HepG2 (cell line): ENCODE measurements around the gene TMEM214. TPM values are rescaled to one million over a fixed set of nuclear protein-coding genes. Genes with fewer than 3 reads are reported as not detected.

Source experiments
- BHLHE40 ChIP-seq: IDR thresholded peaks from 2 replicates; pipeline ENCODE4 v1.6.1; 2011; ENCODE audit warnings: low read length, improper control_type of control experiment
- CENPT ChIP-seq: sonication (generic); formaldehyde crosslinking; IDR thresholded peaks from 2 replicates; pipeline ENCODE4 v1.8.0; 2022; ENCODE audit warnings: low read depth, mild to moderate bottlenecking, moderate library complexity, missing genetic modification reagents
- JDP2 ChIP-seq: sonication (generic); formaldehyde crosslinking; IDR thresholded peaks from 2 replicates; pipeline ENCODE4 v1.8.1; 2022; ENCODE audit warnings: missing genetic modification reagents, borderline replicate concordance
- NCOA5 ChIP-seq: sonication (generic); formaldehyde crosslinking; IDR thresholded peaks from 2 replicates; pipeline ENCODE4 v1.4.0; 2020; ENCODE audit warnings: missing genetic modification reagents
- PAX8 ChIP-seq: sonication (generic); formaldehyde crosslinking; IDR thresholded peaks from 2 replicates; pipeline ENCODE4 v1.8.0; 2022; ENCODE audit warnings: mild to moderate bottlenecking, missing genetic modification reagents, borderline replicate concordance
- RAD21 ChIP-seq: fragments of 450-650 bp; formaldehyde crosslinking; IDR thresholded peaks from 2 replicates; pipeline ENCODE4 v1.5.0; 2020; ENCODE audit warnings: mild to moderate bottlenecking
- SP4 ChIP-seq: sonication (generic); formaldehyde crosslinking; IDR thresholded peaks from 2 replicates; pipeline ENCODE4 v1.8.1; 2023; ENCODE audit warnings: mild to moderate bottlenecking, missing genetic modification reagents
- THYN1 ChIP-seq: sonication (generic); formaldehyde crosslinking; IDR thresholded peaks from 2 replicates; pipeline ENCODE4 v1.8.1; 2023; ENCODE audit warnings: low read depth, mild to moderate bottlenecking, moderate library complexity, missing genetic modification reagents, borderline replicate concordance
- ZBTB44 ChIP-seq: sonication (generic); formaldehyde crosslinking; IDR thresholded peaks from 2 replicates; pipeline ENCODE4 v1.4.0; 2020; ENCODE audit warnings: missing genetic modification reagents
- ZFY ChIP-seq: sonication (generic); formaldehyde crosslinking; IDR thresholded peaks from 2 replicates; pipeline ENCODE4 v1.4.0; 2020; ENCODE audit warnings: missing genetic modification reagents
- ZNF205 ChIP-seq: IDR thresholded peaks from 2 replicates; pipeline ENCODE4 v1.6.1; 2018; ENCODE audit warnings: missing biosample characterization, missing genetic modification reagents
- ZNF557 ChIP-seq: sonication (generic); formaldehyde crosslinking; IDR thresholded peaks from 2 replicates; pipeline ENCODE4 v1.4.0; 2020; ENCODE audit warnings: missing genetic modification reagents
- ZNF772 ChIP-seq: sonication (generic); formaldehyde crosslinking; IDR thresholded peaks from 2 replicates; pipeline ENCODE4 v1.5.0; 2020; ENCODE audit warnings: mild to moderate bottlenecking, missing genetic modification reagents
- ZNF784 ChIP-seq: sonication (generic); formaldehyde crosslinking; IDR thresholded peaks from 2 replicates; pipeline ENCODE4 v1.5.1; 2020; ENCODE audit warnings: missing genetic modification reagents, mild to moderate bottlenecking, borderline replicate concordance
- polyA plus RNA-seq, 8 experiments: library from polyadenylated mRNA; depleted of rRNA in 3 of 8; stranded (reverse) in 7 of 8; unstranded in 1 of 8; fragments of >200 nt; fragmentation: Illumina TruSeq in 4 of 8; extraction: Trizol in 4 of 8; gene quantifications; 2 replicates each; pipeline versions ENCODE4 v1.2.1 to v1.2.3, GENCODE V29; 2011 to 2016; ENCODE audit warnings: low read depth in 4 of 8, missing spikeins in 1 of 8, mixed read lengths in 1 of 8; ENCODE audit not compliant: insufficient read depth in 1 of 8
- total RNA-seq, 5 experiments: library from RNA; depleted of rRNA; stranded (reverse); fragments of >200 nt; fragmentation: Illumina TruSeq; extraction: Trizol; gene quantifications; 2 replicates each; pipeline ENCODE4 v1.2.3, GENCODE V29; 2016; ENCODE audit warnings: low read depth in 1 of 5
- TF ChIP-seq, protein P1 (sequence below): sonication (generic); formaldehyde crosslinking; IDR thresholded peaks from 2 replicates; pipeline ENCODE4 v1.5.0; 2020; ENCODE audit warnings: mild to moderate bottlenecking, missing genetic modification reagents, borderline replicate concordance
- TF ChIP-seq, protein P2 (sequence below): sonication (generic); formaldehyde crosslinking; IDR thresholded peaks from 2 replicates; pipeline ENCODE4 v1.4.0; 2020; ENCODE audit warnings: mild to moderate bottlenecking, missing genetic modification reagents
- TF ChIP-seq, protein P3 (sequence below): sonication (generic); formaldehyde crosslinking; IDR thresholded peaks from 2 replicates; pipeline ENCODE4 v1.5.0; 2020; ENCODE audit warnings: missing genetic modification reagents
- TF ChIP-seq, protein P4 (sequence below): IDR thresholded peaks from 2 replicates; pipeline ENCODE4 v1.6.1; 2016; ENCODE audit warnings: low read depth, borderline replicate concordance

TMEM214 gene
- total and polyA plus RNA-seq, 2 of the 13 experiments (the other 11 are each of a cell fraction or from before 2014, with no cell fraction given) = 58.3 to 132 TPM

- TF ChIP-seq, protein P1, sequence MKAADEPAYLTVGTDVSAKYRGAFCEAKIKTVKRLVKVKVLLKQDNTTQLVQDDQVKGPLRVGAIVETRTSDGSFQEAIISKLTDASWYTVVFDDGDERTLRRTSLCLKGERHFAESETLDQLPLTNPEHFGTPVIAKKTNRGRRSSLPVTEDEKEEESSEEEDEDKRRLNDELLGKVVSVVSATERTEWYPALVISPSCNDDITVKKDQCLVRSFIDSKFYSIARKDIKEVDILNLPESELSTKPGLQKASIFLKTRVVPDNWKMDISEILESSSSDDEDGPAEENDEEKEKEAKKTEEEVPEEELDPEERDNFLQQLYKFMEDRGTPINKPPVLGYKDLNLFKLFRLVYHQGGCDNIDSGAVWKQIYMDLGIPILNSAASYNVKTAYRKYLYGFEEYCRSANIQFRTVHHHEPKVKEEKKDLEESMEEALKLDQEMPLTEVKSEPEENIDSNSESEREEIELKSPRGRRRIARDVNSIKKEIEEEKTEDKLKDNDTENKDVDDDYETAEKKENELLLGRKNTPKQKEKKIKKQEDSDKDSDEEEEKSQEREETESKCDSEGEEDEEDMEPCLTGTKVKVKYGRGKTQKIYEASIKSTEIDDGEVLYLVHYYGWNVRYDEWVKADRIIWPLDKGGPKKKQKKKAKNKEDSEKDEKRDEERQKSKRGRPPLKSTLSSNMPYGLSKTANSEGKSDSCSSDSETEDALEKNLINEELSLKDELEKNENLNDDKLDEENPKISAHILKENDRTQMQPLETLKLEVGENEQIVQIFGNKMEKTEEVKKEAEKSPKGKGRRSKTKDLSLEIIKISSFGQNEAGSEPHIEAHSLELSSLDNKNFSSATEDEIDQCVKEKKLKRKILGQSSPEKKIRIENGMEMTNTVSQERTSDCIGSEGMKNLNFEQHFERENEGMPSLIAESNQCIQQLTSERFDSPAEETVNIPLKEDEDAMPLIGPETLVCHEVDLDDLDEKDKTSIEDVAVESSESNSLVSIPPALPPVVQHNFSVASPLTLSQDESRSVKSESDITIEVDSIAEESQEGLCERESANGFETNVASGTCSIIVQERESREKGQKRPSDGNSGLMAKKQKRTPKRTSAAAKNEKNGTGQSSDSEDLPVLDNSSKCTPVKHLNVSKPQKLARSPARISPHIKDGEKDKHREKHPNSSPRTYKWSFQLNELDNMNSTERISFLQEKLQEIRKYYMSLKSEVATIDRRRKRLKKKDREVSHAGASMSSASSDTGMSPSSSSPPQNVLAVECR (CRISPR knock-in tag) = 0 out of 2 replicates have a peak, but pooled peaks have one; percentile 47
- TF ChIP-seq CENPT = no peak
- peak; percentile 62 for TF ChIP-seq RAD21 (CRISPR knock-in tag)
- TF ChIP-seq SP4 = peak; percentile 79; the same call in 1 of the 2 replicates
- TF ChIP-seq, protein P2, sequence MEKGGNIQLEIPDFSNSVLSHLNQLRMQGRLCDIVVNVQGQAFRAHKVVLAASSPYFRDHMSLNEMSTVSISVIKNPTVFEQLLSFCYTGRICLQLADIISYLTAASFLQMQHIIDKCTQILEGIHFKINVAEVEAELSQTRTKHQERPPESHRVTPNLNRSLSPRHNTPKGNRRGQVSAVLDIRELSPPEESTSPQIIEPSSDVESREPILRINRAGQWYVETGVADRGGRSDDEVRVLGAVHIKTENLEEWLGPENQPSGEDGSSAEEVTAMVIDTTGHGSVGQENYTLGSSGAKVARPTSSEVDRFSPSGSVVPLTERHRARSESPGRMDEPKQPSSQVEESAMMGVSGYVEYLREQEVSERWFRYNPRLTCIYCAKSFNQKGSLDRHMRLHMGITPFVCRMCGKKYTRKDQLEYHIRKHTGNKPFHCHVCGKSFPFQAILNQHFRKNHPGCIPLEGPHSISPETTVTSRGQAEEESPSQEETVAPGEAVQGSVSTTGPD = no peak
- no peak for TF ChIP-seq PAX8 (CRISPR knock-in tag)
- TF ChIP-seq JDP2 (CRISPR knock-in tag) = peak; percentile 12; the same call in 1 of the 2 replicates
- TF ChIP-seq ZNF205 (CRISPR knock-in tag) = no peak
- peak; percentile 89; the same call in 1 of the 2 replicates for TF ChIP-seq ZFY (CRISPR knock-in tag)
- TF ChIP-seq, protein P3, sequence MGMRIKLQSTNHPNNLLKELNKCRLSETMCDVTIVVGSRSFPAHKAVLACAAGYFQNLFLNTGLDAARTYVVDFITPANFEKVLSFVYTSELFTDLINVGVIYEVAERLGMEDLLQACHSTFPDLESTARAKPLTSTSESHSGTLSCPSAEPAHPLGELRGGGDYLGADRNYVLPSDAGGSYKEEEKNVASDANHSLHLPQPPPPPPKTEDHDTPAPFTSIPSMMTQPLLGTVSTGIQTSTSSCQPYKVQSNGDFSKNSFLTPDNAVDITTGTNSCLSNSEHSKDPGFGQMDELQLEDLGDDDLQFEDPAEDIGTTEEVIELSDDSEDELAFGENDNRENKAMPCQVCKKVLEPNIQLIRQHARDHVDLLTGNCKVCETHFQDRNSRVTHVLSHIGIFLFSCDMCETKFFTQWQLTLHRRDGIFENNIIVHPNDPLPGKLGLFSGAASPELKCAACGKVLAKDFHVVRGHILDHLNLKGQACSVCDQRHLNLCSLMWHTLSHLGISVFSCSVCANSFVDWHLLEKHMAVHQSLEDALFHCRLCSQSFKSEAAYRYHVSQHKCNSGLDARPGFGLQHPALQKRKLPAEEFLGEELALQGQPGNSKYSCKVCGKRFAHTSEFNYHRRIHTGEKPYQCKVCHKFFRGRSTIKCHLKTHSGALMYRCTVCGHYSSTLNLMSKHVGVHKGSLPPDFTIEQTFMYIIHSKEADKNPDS (CRISPR knock-in tag) = no peak
- TF ChIP-seq ZNF557 = no peak
- TF ChIP-seq, protein P4, sequence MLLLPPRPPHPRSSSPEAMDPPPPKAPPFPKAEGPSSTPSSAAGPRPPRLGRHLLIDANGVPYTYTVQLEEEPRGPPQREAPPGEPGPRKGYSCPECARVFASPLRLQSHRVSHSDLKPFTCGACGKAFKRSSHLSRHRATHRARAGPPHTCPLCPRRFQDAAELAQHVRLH = no peak
- no peak for TF ChIP-seq NCOA5 (CRISPR knock-in tag)
- no peak for TF ChIP-seq THYN1 (CRISPR knock-in tag)
- peak; percentile 87; the same call in 1 of the 2 replicates for TF ChIP-seq ZNF772 (CRISPR knock-in tag)
- TF ChIP-seq ZBTB44 (CRISPR knock-in tag) = 0 out of 2 replicates have a peak, but pooled peaks have one; percentile 24
- no peak for TF ChIP-seq BHLHE40
- no peak for TF ChIP-seq ZNF784 (CRISPR knock-in tag)
Observed at GRCh38 chr2:27049422-27050280, 16.9 kb downstream of the TMEM214 start (continued).
